Ectodermal cell (in vitro differentiated cells): ENCODE data around the gene SLC22A13.

Experiments used
- H3K27ac ChIP-seq: 2 replicates; pipeline ENCODE4 v1.7.0; 2013; ENCODE audit warnings: mild to moderate bottlenecking, low read depth, low read length; ENCODE audit not compliant: insufficient read depth, poor library complexity, severe bottlenecking
- H3K27me3 ChIP-seq: 2 replicates; pipeline ENCODE4 v1.7.0; 2013; ENCODE audit warnings: mild to moderate bottlenecking, low read length; ENCODE audit not compliant: insufficient read depth, control insufficient read depth, poor library complexity, severe bottlenecking
- H3K36me3 ChIP-seq: one replicate; pipeline ENCODE4 v1.7.0; 2013; ENCODE audit warnings: low read length; ENCODE audit not compliant: control insufficient read depth, insufficient read depth
- H3K4me1 ChIP-seq: one replicate; pipeline ENCODE4 v1.7.0; 2013; ENCODE audit warnings: low read length; ENCODE audit not compliant: control insufficient read depth, insufficient read depth
- H3K4me3 ChIP-seq: 2 replicates; pipeline ENCODE4 v1.7.0; 2013; ENCODE audit warnings: low read depth, low read length, control low read depth; ENCODE audit not compliant: insufficient read depth
- H3K9me3 ChIP-seq: 2 replicates; pipeline ENCODE4 v1.7.0; 2013; ENCODE audit warnings: mild to moderate bottlenecking, low read length, moderate library complexity; ENCODE audit not compliant: control insufficient read depth
- WGBS, 2 experiments: methylation state at CpG; one replicate each; pipeline ENCODE4 v1.1.7; 2013; ENCODE audit warnings: missing lambda C conversion rate in 2 of 2; 5-methylcytosine and 5-hydroxymethylcytosine counted together

The SLC22A13 gene

GRCh38 chr3:38260474-38260873 lies 5.1 kb upstream of the SLC22A13 start:
- Histone ChIP-seq H3K4me3 (no peak overlapping the region), H3K27me3 (no peaks in the 10 kb centered on the region), H3K4me1 (no peaks in the 10 kb centered on the region), H3K9me3 (no peaks in the 10 kb centered on the region), H3K36me3 (no peaks in the 10 kb centered on the region), H3K27ac (no peak overlapping the region)
- 91 to 95% methylated on average over 2 of the region's 2 CpGs for WGBS, 2 experiments

- Histone ChIP-seq H3K27ac (no peak overlapping the region), H3K4me1 (no peaks in the 10 kb centered on the region), H3K9me3 (no peaks in the 10 kb centered on the region), H3K27me3 (no peaks in the 10 kb centered on the region), H3K36me3 (no peaks in the 10 kb centered on the region), H3K4me3 (no peak overlapping the region)
- 0 to 5% methylated on average over 1 of the region's 1 CpG for WGBS, 2 experiments
Observed at GRCh38 chr3:38264353-38264771, 1.2 kb upstream of the SLC22A13 start.

DNA sequence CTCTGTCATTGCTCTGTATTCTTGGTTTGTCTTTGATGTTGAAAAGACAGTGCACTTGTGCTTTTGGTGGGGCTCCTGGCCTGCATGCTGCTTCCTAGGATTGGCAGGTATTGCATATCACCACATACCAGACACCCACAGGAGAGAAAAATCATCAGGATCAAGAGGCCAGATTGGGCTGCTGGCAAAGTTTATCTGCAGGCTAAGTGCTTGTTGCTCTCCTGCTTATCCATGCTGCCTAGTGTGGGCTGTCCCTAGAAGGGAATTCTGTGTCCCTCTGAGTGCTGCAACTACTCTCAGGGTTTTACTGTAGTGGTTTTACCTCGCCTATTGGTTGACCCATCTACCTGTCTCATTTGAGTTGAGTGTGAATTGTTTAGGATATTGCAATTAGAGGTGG lies 833 bp upstream of the SLC22A13 start:
- H3K36me3 ChIP-seq = no peaks in the 10 kb centered on the region
- no peak overlapping the region for H3K4me3 ChIP-seq
- WGBS, 2 experiments = 88 to 94% methylated on average over 1 of the region's 1 CpG
- H3K27ac ChIP-seq = no peak overlapping the region
- no peaks in the 10 kb centered on the region for H3K4me1 ChIP-seq
- no peaks in the 10 kb centered on the region for H3K9me3 ChIP-seq
- no peaks in the 10 kb centered on the region for H3K27me3 ChIP-seq

GRCh38 chr3:38266810-38267209 lies 1.2 kb downstream of the SLC22A13 start:
- no peaks in the 10 kb centered on the region for H3K9me3 ChIP-seq
- H3K4me1 ChIP-seq = no peaks in the 10 kb centered on the region
- H3K4me3 ChIP-seq = no peak overlapping the region
- H3K27me3 ChIP-seq = no peaks in the 10 kb centered on the region
- no peaks in the 10 kb centered on the region for H3K36me3 ChIP-seq
- H3K27ac ChIP-seq = no peak overlapping the region
- WGBS, 2 experiments = 88 to 100% methylated on average over 1 of the region's 1 CpG

GRCh38 chr3:38267662-38268061 lies 2.0 kb downstream of the SLC22A13 start:
- Histone ChIP-seq H3K36me3 (no peaks in the 10 kb centered on the region), H3K9me3 (no peaks in the 10 kb centered on the region), H3K4me3 (no peak overlapping the region), H3K4me1 (no peaks in the 10 kb centered on the region), H3K27me3 (no peaks in the 10 kb centered on the region), H3K27ac (no peak overlapping the region)
- WGBS, 2 experiments = 80 to 93% methylated on average over 2 of the region's 2 CpGs

GRCh38 chr3:38268087-38268486 lies 2.5 kb downstream of the SLC22A13 start:
- H3K27ac ChIP-seq = no peak overlapping the region
- H3K36me3 ChIP-seq = no peaks in the 10 kb centered on the region
- no peaks in the 10 kb centered on the region for H3K27me3 ChIP-seq
- no peak overlapping the region for H3K4me3 ChIP-seq
- WGBS, 2 experiments = 81 to 93% methylated on average over 5 of the region's 5 CpGs
- no peaks in the 10 kb centered on the region for H3K4me1 ChIP-seq
- H3K9me3 ChIP-seq = no peaks in the 10 kb centered on the region

DNA sequence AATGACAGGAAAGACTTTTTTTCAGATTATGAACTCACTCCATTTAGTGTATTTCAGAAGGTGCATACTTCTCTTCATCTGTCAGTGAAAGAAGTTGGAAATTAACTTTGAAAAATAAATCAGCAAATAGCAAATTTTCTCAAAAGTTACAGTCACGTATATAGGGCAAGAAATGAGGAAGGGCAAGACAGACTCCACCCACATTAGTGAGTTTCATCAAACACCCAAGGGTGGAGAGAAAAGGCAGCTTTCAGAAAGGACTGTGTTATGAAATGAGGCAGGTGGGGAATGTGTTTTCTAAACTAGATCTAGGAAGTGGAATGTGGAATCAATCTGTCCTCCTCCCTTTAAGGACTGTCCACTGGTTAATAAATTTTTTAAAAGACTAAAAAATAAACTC lies 2.9 kb downstream of the SLC22A13 start:
- Histone ChIP-seq H3K27me3 (no peaks in the 10 kb centered on the region), H3K9me3 (no peaks in the 10 kb centered on the region), H3K36me3 (no peaks in the 10 kb centered on the region), H3K4me3 (no peak overlapping the region), H3K27ac (no peak overlapping the region), H3K4me1 (no peaks in the 10 kb centered on the region)
- 80 to 94% methylated on average over 1 of the region's 1 CpG for WGBS, 2 experiments

DNA sequence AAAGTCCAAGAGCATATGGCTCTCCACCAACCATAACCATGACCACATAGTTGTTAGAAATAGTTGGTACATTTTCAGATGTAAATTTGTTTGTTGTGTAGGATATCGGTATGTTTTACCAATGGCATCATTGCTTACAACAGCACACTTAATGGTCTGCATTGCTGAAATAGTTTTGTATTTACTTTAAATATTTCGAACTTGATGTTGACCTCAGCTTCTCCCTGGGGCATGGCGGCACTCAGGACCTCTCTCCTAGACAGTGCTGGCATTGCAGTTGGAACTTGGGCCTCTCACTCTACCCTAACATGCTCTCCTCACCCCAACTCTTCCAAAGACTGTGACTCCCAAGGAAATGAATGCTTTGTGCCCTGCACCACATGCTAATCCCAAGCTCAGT lies 5.0 kb downstream of the SLC22A13 start:
- Histone ChIP-seq H3K27ac (no peak overlapping the region), H3K9me3 (no peaks in the 10 kb centered on the region), H3K4me1 (no peaks in the 10 kb centered on the region), H3K4me3 (no peak overlapping the region), H3K36me3 (no peaks in the 10 kb centered on the region), H3K27me3 (no peaks in the 10 kb centered on the region)
- WGBS, 2 experiments = 85 to 94% methylated on average over 2 to 3 of the region's 3 CpGs

- no peaks in the 10 kb centered on the region for H3K9me3 ChIP-seq
- H3K4me1 ChIP-seq = no peaks in the 10 kb centered on the region
- 94 to 95% methylated on average over 5 of the region's 5 CpGs for WGBS, 2 experiments
- H3K27ac ChIP-seq = no peak overlapping the region
- no peaks in the 10 kb centered on the region for H3K27me3 ChIP-seq
- no peak overlapping the region for H3K4me3 ChIP-seq
- H3K36me3 ChIP-seq = no peaks in the 10 kb centered on the region
Observed at GRCh38 chr3:38271553-38271952, 5.9 kb downstream of the SLC22A13 start.

DNA sequence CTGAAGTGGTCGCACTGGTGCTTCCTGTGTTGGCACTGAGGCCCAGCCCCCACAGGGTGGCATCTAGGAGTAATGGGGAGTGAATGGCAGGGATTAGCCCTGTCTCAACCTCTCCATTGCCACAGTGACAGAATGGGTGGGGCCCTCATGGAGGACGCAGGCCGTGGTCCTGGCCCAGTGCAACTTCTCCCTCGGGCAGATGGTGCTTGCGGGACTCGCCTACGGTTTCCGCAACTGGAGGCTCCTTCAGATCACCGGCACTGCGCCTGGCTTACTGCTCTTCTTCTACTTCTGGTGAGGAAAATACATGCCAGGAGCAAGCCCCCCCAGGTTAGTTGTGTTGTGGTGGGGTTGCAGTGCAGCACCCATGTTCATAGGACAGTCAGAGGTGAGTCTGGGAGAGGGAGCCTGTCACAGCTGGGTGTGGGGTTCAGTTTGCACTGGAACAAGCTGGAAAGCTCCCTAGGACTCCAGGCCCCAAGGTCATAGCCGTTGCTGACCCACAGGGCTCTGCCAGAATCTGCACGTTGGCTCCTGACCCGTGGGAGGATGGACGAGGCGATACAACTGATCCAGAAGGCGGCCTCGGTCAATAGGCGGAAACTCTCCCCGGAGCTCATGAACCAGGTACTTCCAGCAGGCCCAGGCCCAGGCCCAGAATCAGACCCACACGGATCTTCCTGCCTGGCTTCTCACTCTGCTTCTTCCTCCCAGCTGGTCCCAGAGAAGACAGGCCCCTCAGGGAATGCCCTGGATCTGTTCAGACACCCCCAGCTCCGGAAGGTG lies 9.4 kb downstream of the SLC22A13 start:
- 95 to 96% methylated on average over 21 of the region's 21 CpGs for WGBS, 2 experiments
- Histone ChIP-seq H3K4me3 (no peak overlapping the region), H3K4me1 (no peaks in the 10 kb centered on the region), H3K9me3 (no peaks in the 10 kb centered on the region), H3K36me3 (no peaks in the 10 kb centered on the region), H3K27me3 (no peaks in the 10 kb centered on the region), H3K27ac (no peak overlapping the region)
